Measurements from ENCODE around the gene RNU6-1.

RNU6-1 gene

DNA sequence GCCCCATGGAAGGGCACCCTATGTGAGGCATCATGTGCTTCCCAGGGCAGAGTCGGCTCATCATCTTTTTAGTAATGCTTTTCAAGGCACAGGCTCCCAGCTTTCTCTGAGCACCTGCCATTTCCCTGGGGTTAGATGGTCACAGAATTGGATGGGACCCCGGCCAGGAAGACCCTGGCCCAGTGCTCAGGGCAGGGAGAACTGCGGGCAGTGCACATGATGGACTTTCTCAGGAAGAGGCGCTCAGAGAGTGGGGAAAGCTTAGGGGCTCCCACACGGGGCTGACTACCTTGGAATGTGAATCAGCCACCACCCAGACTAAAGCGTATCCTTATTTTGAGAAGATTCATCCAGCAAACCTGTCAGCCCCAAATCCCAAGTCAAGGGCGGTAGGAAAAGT, 31.0 kb downstream of the RNU6-1 start:
- no peak overlapping the region for H3K4me3 ChIP-seq (ENCODE audit: control insufficient read depth, low read depth, low read length)
- no peak for DNase-seq (ENCODE audit: low read depth)
- TF ChIP-seq, protein P1, sequence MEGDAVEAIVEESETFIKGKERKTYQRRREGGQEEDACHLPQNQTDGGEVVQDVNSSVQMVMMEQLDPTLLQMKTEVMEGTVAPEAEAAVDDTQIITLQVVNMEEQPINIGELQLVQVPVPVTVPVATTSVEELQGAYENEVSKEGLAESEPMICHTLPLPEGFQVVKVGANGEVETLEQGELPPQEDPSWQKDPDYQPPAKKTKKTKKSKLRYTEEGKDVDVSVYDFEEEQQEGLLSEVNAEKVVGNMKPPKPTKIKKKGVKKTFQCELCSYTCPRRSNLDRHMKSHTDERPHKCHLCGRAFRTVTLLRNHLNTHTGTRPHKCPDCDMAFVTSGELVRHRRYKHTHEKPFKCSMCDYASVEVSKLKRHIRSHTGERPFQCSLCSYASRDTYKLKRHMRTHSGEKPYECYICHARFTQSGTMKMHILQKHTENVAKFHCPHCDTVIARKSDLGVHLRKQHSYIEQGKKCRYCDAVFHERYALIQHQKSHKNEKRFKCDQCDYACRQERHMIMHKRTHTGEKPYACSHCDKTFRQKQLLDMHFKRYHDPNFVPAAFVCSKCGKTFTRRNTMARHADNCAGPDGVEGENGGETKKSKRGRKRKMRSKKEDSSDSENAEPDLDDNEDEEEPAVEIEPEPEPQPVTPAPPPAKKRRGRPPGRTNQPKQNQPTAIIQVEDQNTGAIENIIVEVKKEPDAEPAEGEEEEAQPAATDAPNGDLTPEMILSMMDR (IDR thresholded peaks at IDR 0.05; ENCODE audit: control insufficient read depth, insufficient read depth, low read depth, low read length, missing control alignments): no peak

GRCh38 chr15:67807836-67808235, 32.0 kb downstream of the RNU6-1 start:
- TF ChIP-seq, protein P1 (IDR thresholded peaks at IDR 0.05; ENCODE audit: control insufficient read depth, insufficient read depth, low read depth, low read length, missing control alignments): no peak
- no peak overlapping the region for H3K4me3 ChIP-seq (ENCODE audit: control insufficient read depth, low read depth, low read length)
- no peak for DNase-seq (ENCODE audit: low read depth)

GRCh38 chr15:67807141-67807540, 32.7 kb downstream of the RNU6-1 start:
- H3K4me3 ChIP-seq (ENCODE audit: control insufficient read depth, low read depth, low read length): no peak overlapping the region
- TF ChIP-seq, protein P1 (IDR thresholded peaks at IDR 0.05; ENCODE audit: control insufficient read depth, insufficient read depth, low read depth, low read length, missing control alignments): no peak
- DNase-seq (ENCODE audit: low read depth): no peak

GRCh38 chr15:67806536-67806935, 33.3 kb downstream of the RNU6-1 start:
- no peak overlapping the region for H3K4me3 ChIP-seq (ENCODE audit: control insufficient read depth, low read depth, low read length)
- TF ChIP-seq, protein P1 (IDR thresholded peaks at IDR 0.05; ENCODE audit: control insufficient read depth, insufficient read depth, low read depth, low read length, missing control alignments): no peak
- no peak for DNase-seq (ENCODE audit: low read depth)

DNA sequence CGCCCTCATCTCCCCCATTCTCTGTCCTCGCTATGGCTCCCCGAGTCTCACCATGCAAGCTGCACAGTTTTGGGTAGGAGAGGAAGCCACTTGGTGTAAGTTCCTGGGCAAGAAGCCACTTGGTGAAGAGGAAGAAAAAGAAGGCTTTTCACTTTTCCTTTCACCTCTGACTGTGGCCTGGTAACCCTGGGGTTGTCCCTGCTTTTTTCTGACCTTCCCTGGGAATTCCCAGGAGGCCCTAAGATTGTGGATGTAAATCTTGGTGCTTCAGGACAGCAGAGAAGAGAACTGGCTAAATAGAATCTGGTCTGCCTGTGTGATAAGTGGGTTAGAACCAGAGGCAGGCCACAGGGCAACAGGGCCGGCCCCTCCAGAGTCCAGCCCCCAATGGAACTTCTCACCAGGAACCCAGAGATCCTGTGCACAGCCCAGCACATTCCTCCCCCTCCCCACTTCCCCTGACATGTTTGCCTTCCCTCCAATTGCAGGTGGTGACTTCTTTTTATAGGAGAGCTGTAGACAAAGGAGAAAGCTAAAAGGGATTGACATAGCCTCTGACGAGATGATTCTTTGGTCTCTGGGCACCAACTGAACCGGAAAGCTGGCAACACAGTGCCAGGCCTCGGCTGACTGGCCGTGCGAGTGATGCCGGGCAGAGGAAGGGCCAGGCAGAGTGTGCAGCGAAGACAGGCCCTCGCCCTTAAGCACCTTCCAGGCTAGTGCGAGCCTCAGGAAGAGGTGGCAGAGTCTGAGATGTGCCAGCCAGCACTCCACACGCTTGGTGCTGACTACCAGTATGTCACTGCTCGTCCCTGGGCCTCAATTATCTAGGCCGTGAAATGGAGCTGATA, 34.0 kb downstream of the RNU6-1 start:
- no peak overlapping the region for H3K4me3 ChIP-seq (ENCODE audit: control insufficient read depth, low read depth, low read length)
- TF ChIP-seq, protein P1 (IDR thresholded peaks at IDR 0.05; ENCODE audit: control insufficient read depth, insufficient read depth, low read depth, low read length, missing control alignments): no peak
- no peak for DNase-seq (ENCODE audit: low read depth)

DNA sequence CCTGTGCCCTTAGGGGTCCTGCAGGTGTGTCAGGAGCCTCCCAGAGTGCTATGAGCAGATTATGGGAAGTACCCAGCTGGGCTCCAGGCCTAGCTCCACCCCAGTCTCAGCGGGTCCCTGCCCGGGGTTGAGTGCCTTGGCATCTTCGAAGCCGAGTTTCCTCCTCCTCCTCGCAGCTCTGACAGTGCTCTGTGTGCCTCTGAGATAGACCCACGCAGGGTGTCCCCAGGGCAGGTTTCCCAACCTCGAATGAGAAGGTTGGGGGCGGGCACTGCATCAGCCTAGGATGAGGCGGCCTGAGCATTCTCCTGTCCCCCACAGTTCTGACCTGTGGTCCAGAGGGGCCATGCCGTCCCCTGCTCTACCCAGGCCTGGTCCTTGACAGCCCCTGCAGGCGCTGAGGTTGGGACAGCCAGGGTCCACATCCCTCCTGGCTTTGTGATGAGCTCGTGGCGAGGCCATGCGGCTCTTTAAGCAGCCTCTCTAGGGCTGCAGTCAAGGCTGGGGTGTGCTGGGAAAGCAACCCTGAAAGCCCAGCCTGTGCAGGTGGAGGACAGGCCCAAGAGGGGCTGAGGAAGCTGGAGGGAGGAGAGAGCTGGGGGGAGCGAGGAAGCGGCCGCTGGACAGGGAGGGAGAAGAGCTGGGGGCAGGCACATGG, 34.7 kb downstream of the RNU6-1 start:
- TF ChIP-seq, protein P1 (IDR thresholded peaks at IDR 0.05; ENCODE audit: control insufficient read depth, insufficient read depth, low read depth, low read length, missing control alignments): no peak
- no peak for DNase-seq (ENCODE audit: low read depth)
- no peak overlapping the region for H3K4me3 ChIP-seq (ENCODE audit: control insufficient read depth, low read depth, low read length)
